Activated T-cell treated with anti-CD3 and anti-CD28 coated beads, Interleukin-2, amount 50 U/mL, for 72 hours (primary cell): ENCODE measurements around the gene CTDSPL. TPM values are rescaled to one million over a fixed set of nuclear protein-coding genes. Genes with fewer than 3 reads are reported as not detected.

Source experiments
- ATAC-seq, 2 donors: fragments of 150-1000 bp; cut with Tn5 transposase; replicated peaks in 1 of 2; 2 replicates each; pipeline ENCODE4 v1.10.0; 2021; ENCODE audit warnings: moderate library complexity in 2 of 2, mild to moderate bottlenecking in 1 of 2
- DNase-seq, 2 donors: peaks; one replicate each; pipeline ENCODE4 v3.0.0; 2021 to 2022; ENCODE audit warnings: mixed read lengths in 1 of 2
- H3K27ac Mint-ChIP-seq: one replicate; pipeline ENCODE4 v1.8.0; 2022; ENCODE audit warnings: mild to moderate bottlenecking, moderate library complexity, mixed read lengths
- H3K27me3 Mint-ChIP-seq: one replicate; pipeline ENCODE4 v1.8.0; 2022; ENCODE audit warnings: low read depth, mixed read lengths
- H3K36me3 Mint-ChIP-seq, 2 donors: one replicate each; pipeline ENCODE4 v1.8.0; 2022; ENCODE audit warnings: mixed read lengths in 2 of 2, mild to moderate bottlenecking in 1 of 2; ENCODE audit not compliant: insufficient read depth in 2 of 2
- H3K4me1 Mint-ChIP-seq: one replicate; pipeline ENCODE4 v1.8.0; 2022; ENCODE audit warnings: low read depth, mixed read lengths
- H3K4me3 Mint-ChIP-seq, 2 donors: one replicate each; pipeline ENCODE4 v1.8.0; 2022; ENCODE audit warnings: mild to moderate bottlenecking in 2 of 2, mixed read lengths in 2 of 2, moderate library complexity in 2 of 2
- H3K9me3 Mint-ChIP-seq, 2 donors: one replicate each; pipeline ENCODE4 v1.8.0; 2022; ENCODE audit warnings: mixed read lengths in 2 of 2
- total RNA-seq, 2 donors: library from RNA; stranded (reverse); gene quantifications; one replicate each; pipeline ENCODE4 v1.2.3, GENCODE V29; 2022

Gene CTDSPL
- total RNA-seq, 2 donors from 2014 or later = 6.3 to 7.0 TPM

GRCh38 chr3:37886395-37886794, 24.7 kb downstream of the CTDSPL start:
- DNase-seq (no peak), ATAC-seq (no peak)
- H3K4me1 Mint-ChIP-seq = no peaks in the 10 kb centered on the region
- H3K36me3 Mint-ChIP-seq = no peaks in the 10 kb centered on the region
- H3K9me3 Mint-ChIP-seq = no peaks in the 10 kb centered on the region
- H3K27me3 Mint-ChIP-seq = no peaks in the 10 kb centered on the region
- H3K4me3 Mint-ChIP-seq = no peak overlapping the region
- H3K27ac Mint-ChIP-seq = no peak overlapping the region

GRCh38 chr3:37887062-37887461, 25.4 kb downstream of the CTDSPL start:
- no peaks in the 10 kb centered on the region for H3K27me3 Mint-ChIP-seq
- H3K4me1 Mint-ChIP-seq = no peaks in the 10 kb centered on the region
- H3K27ac Mint-ChIP-seq = no peak overlapping the region
- DNase-seq = no peak
- no peaks in the 10 kb centered on the region for H3K36me3 Mint-ChIP-seq
- no peak overlapping the region for H3K4me3 Mint-ChIP-seq
- no peak for ATAC-seq
- H3K9me3 Mint-ChIP-seq = no peaks in the 10 kb centered on the region

GRCh38 chr3:37887824-37888223, 26.1 kb downstream of the CTDSPL start:
- Mint-ChIP-seq H3K36me3 (no peaks in the 10 kb centered on the region), H3K27ac (no peak overlapping the region), H3K27me3 (no peaks in the 10 kb centered on the region), H3K4me3 (no peak overlapping the region), H3K4me1 (no peaks in the 10 kb centered on the region), H3K9me3 (no peaks in the 10 kb centered on the region)
- ATAC-seq (no peak), DNase-seq (no peak)

GRCh38 chr3:37888421-37888820, 26.7 kb downstream of the CTDSPL start:
- Mint-ChIP-seq H3K4me3 (no peak overlapping the region), H3K27ac (no peak overlapping the region), H3K36me3 (no peaks in the 10 kb centered on the region), H3K4me1 (no peaks in the 10 kb centered on the region), H3K9me3 (no peaks in the 10 kb centered on the region), H3K27me3 (no peaks in the 10 kb centered on the region)
- DNase-seq = no peak
- no peak for ATAC-seq

- DNase-seq = no peak
- Mint-ChIP-seq H3K4me3 (no peak overlapping the region), H3K9me3 (no peaks in the 10 kb centered on the region), H3K4me1 (no peaks in the 10 kb centered on the region), H3K27me3 (no peaks in the 10 kb centered on the region), H3K27ac (no peak overlapping the region), H3K36me3 (no peaks in the 10 kb centered on the region)
- no peak for ATAC-seq
Measured at GRCh38 chr3:37890522-37890921, 28.8 kb downstream of the CTDSPL start.

- Mint-ChIP-seq H3K9me3 (no peaks in the 10 kb centered on the region), H3K27me3 (no peaks in the 10 kb centered on the region), H3K27ac (no peak overlapping the region), H3K36me3 (no peaks in the 10 kb centered on the region), H3K4me3 (no peak overlapping the region), H3K4me1 (no peaks in the 10 kb centered on the region)
- ATAC-seq = no peak
- no peak for DNase-seq
Measured at GRCh38 chr3:37891227-37891626, 29.5 kb downstream of the CTDSPL start.

GRCh38 chr3:37892927-37893600, 31.4 kb downstream of the CTDSPL start:
- no peaks in the 10 kb centered on the region for H3K9me3 Mint-ChIP-seq
- no peak for DNase-seq

GRCh38 chr3:37896827-37897226, 35.1 kb downstream of the CTDSPL start:
- peaks cover 26% of the 10 kb centered on the region for H3K4me1 Mint-ChIP-seq
- H3K9me3 Mint-ChIP-seq = no peaks in the 10 kb centered on the region
- no peaks in the 10 kb centered on the region for H3K36me3 Mint-ChIP-seq
- no peak overlapping the region for H3K4me3 Mint-ChIP-seq
- no peaks in the 10 kb centered on the region for H3K27me3 Mint-ChIP-seq
- no peak overlapping the region for H3K27ac Mint-ChIP-seq
- ATAC-seq (no peak), DNase-seq (no peak)

More at GRCh38 chr3:37892927-37893600, 31.4 kb downstream of the CTDSPL start:
- H3K4me3 Mint-ChIP-seq = no peak overlapping the region
- H3K36me3 Mint-ChIP-seq = no peaks in the 10 kb centered on the region
- no peak for ATAC-seq
- H3K27ac Mint-ChIP-seq = no peak overlapping the region
- no peaks in the 10 kb centered on the region for H3K27me3 Mint-ChIP-seq
- no peaks in the 10 kb centered on the region for H3K4me1 Mint-ChIP-seq

GRCh38 chr3:37897763-37898162, 36.1 kb downstream of the CTDSPL start:
- Mint-ChIP-seq H3K27me3 (no peaks in the 10 kb centered on the region), H3K36me3 (no peaks in the 10 kb centered on the region), H3K4me1 (peaks cover 35% of the 10 kb centered on the region), H3K27ac (no peak overlapping the region), H3K4me3 (no peak overlapping the region), H3K9me3 (no peaks in the 10 kb centered on the region)
- no peak for DNase-seq
- no peak for ATAC-seq

- no peak overlapping the region for H3K27ac Mint-ChIP-seq
- DNase-seq (no peak), ATAC-seq (no peak)
- H3K36me3 Mint-ChIP-seq = no peaks in the 10 kb centered on the region
- peaks cover 42% of the 10 kb centered on the region for H3K4me1 Mint-ChIP-seq
- H3K9me3 Mint-ChIP-seq = no peaks in the 10 kb centered on the region
- H3K4me3 Mint-ChIP-seq = no peak overlapping the region
- no peaks in the 10 kb centered on the region for H3K27me3 Mint-ChIP-seq
Measured at GRCh38 chr3:37898424-37898823, 36.7 kb downstream of the CTDSPL start.

GRCh38 chr3:37899101-37899707, 37.5 kb downstream of the CTDSPL start:
- Mint-ChIP-seq H3K4me1 (peaks cover 50% of the 10 kb centered on the region), H3K27me3 (no peaks in the 10 kb centered on the region), H3K36me3 (no peaks in the 10 kb centered on the region), H3K9me3 (no peaks in the 10 kb centered on the region), H3K27ac (no peak overlapping the region), H3K4me3 (peak overlapping the region; percentile 13 to 31)
- ATAC-seq (peak; percentile 92), DNase-seq (peak; percentile 56 to 62)

GRCh38 chr3:37899711-37900306, 38.1 kb downstream of the CTDSPL start:
- Mint-ChIP-seq H3K4me3 (peak overlapping the region; percentile 1 to 31), H3K9me3 (no peaks in the 10 kb centered on the region), H3K27ac (no peak overlapping the region), H3K27me3 (peaks cover 3% of the 10 kb centered on the region), H3K36me3 (no peaks in the 10 kb centered on the region), H3K4me1 (peaks cover 55% of the 10 kb centered on the region)
- DNase-seq (no peak), ATAC-seq (no peak)

- no peak for ATAC-seq
- no peak overlapping the region for H3K27ac Mint-ChIP-seq
- no peak for DNase-seq
Measured at GRCh38 chr3:37901721-37902120, 40.0 kb downstream of the CTDSPL start.

More at GRCh38 chr3:37901721-37902120, 40.0 kb downstream of the CTDSPL start:
- Mint-ChIP-seq H3K4me3 (no peak overlapping the region), H3K9me3 (no peaks in the 10 kb centered on the region), H3K4me1 (peaks cover 71% of the 10 kb centered on the region), H3K27me3 (peaks cover 6% of the 10 kb centered on the region), H3K36me3 (no peaks in the 10 kb centered on the region)
